Aortic smooth muscle cell (primary cell): Measurements from ENCODE around the gene RNF148. TPM values are rescaled to one million over a fixed set of nuclear protein-coding genes. Genes with fewer than 3 reads are reported as not detected.

Experiments used
- total RNA-seq: library from RNA; depleted of rRNA; stranded (reverse); fragments of >200 nt; gene quantifications from 2 replicates; pipeline ENCODE4 v1.2.3, GENCODE V29; 2014

The RNF148 gene
- 0.40 and 0.99 TPM in 2 replicates for total RNA-seq

DNA sequence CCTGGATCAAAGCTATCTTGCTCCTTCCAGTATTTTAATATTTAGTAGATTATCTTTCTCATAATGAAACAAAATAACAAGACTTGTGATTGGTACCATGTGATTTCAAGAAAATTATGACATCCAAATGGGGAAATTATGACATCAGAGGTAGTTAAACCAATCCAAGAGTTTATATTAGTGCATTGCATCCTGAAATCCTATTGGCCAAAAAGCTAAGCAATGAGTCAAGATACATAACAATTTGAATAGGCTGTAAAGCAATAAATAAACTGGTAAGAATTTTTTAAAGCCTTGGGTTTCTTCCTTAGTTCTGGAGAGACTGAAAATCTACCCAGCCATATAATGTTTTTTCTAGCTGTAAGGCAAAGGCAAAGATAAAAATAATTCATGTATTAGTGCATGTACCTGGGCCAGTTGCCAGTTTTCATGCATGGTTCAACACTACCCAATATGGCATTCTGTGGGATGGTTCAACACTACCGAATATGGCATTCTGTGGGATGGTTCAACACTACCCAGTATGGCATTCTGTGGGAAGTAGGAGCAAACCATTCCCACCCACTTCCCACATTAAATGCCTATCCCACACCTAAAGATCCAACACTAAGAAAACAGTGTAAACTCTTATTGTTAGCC, at the start of gene RNF148:
Gene RNF148, minus strand, starts transcription at position 51 of the 639 bp plus-strand sequence. CDS start 172 bp downstream, outside the sequence.

DNA sequence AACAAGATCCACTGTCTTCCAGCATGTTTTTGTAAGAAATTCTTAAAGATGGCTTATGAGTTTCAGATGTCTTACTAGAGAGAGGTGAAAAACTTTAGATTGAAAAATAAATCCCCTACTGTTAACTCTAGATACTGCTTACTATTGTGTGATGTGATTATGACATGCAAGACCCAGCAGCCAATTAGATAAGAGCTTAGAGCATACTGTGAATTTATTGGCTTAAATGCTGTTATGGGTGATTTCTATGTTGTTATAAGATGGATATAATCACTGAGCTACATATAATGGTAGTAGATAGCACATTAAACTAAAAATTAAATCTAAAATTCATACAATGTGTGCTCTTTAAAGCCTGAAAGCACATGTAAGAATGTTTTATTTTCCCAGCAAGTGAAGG, 3.7 kb downstream of the RNF148 start, which contains the start of gene RNF133:
Gene RNF133, minus strand, starts transcription at position 101 of the 400 bp plus-strand sequence. CDS start 199 bp downstream, outside the sequence.

Other genes with a start within 250 kb of the RNF148 start
- 0.13 and 0.37 TPM in 2 replicates for gene RNF133, start 3.8 kb downstream of the RNF148 start, total RNA-seq
- gene CADPS2, start 183.5 kb upstream of the RNF148 start, total RNA-seq: 21.7 TPM in 2 replicates